MM.1S (cell line): ENCODE measurements around the gene SF3B5.

ENCODE experiments used
- DNase-seq: peaks from one replicate; pipeline ENCODE4 v3.0.0-alpha.2; 2015
- H2AFZ ChIP-seq: fragments of 300-600 bp; sonication (generic); 2 replicates; pipeline ENCODE4 v1.6.0; 2016; ENCODE audit warnings: antibody characterized with exemption, low read length
- H3F3A ChIP-seq: fragments of 300-600 bp; sonication (generic); 2 replicates; pipeline ENCODE4 v1.6.1; 2016; ENCODE audit warnings: mild to moderate bottlenecking, antibody characterized with exemption, low read length, moderate library complexity, mixed read lengths; ENCODE audit not compliant: insufficient read depth
- H3K27ac ChIP-seq: fragments of 300-600 bp; sonication (generic); 2 replicates; pipeline ENCODE4 v1.5.1; 2016; ENCODE audit warnings: mild to moderate bottlenecking, low read length
- H3K27me3 ChIP-seq: fragments of 300-600 bp; sonication (generic); replicated peaks from 2 replicates; pipeline ENCODE4 v1.6.0; 2016; ENCODE audit warnings: low read length; ENCODE audit not compliant: insufficient read depth
- H3K36me3 ChIP-seq: fragments of 300-600 bp; sonication (generic); replicated peaks from 2 replicates; pipeline ENCODE4 v1.6.1; 2016; ENCODE audit warnings: mild to moderate bottlenecking, low read length, mixed read lengths; ENCODE audit not compliant: insufficient read depth
- H3K4me1 ChIP-seq: fragments of 300-600 bp; sonication (generic); 2 replicates; pipeline ENCODE4 v1.6.1; 2016; ENCODE audit warnings: low read length, mixed read lengths
- H3K4me2 ChIP-seq: fragments of 300-600 bp; sonication (generic); 2 replicates; pipeline ENCODE4 v1.6.0; 2016; ENCODE audit warnings: low read depth, low read length
- H3K4me3 ChIP-seq: fragments of 300-600 bp; sonication (generic); 2 replicates; pipeline ENCODE4 v1.5.1; 2016; ENCODE audit warnings: low read length, mixed read lengths
- H3K79me2 ChIP-seq: fragments of 300-600 bp; sonication (generic); 2 replicates; pipeline ENCODE4 v1.6.1; 2016; ENCODE audit warnings: mixed run types, low read length, mixed read lengths
- H3K9ac ChIP-seq: fragments of 300-600 bp; sonication (generic); 2 replicates; pipeline ENCODE4 v1.6.1; 2016; ENCODE audit warnings: low read length, mixed read lengths
- H3K9me2 ChIP-seq: fragments of 300-600 bp; sonication (generic); replicated peaks from 2 replicates; pipeline ENCODE4 v1.6.1; 2016; ENCODE audit warnings: mild to moderate bottlenecking, low read length, mixed read lengths; ENCODE audit not compliant: insufficient read depth
- H3K9me3 ChIP-seq: fragments of 300-600 bp; sonication (generic); replicated peaks from 2 replicates; pipeline ENCODE4 v1.6.1; 2016; ENCODE audit warnings: mild to moderate bottlenecking, low read length, mixed read lengths; ENCODE audit not compliant: insufficient read depth
- H4K20me1 ChIP-seq: fragments of 300-600 bp; sonication (generic); 2 replicates; pipeline ENCODE4 v1.6.1; 2016; ENCODE audit warnings: mild to moderate bottlenecking, low read length, moderate library complexity, mixed read lengths; ENCODE audit not compliant: insufficient read depth
- EZH2 ChIP-seq: fragments of 300-600 bp; sonication (generic); optimal IDR thresholded peaks from 2 replicates; pipeline ENCODE3; 2017; ENCODE audit warnings: low read depth, mild to moderate bottlenecking, antibody characterized with exemption, low read length, mixed read lengths
- EZH2phosphoT487 ChIP-seq: fragments of 300-600 bp; sonication (generic); IDR thresholded peaks from 2 replicates; pipeline ENCODE4 v1.6.1; 2018; ENCODE audit warnings: antibody characterized with exemption, low read length
- TF ChIP-seq, protein P1 (sequence below): fragments of 300-600 bp; sonication (generic); IDR thresholded peaks from 2 replicates; pipeline ENCODE4 v1.5.1; 2016; ENCODE audit warnings: antibody characterized with exemption, low read length, mixed read lengths

SF3B5 gene

DNA sequence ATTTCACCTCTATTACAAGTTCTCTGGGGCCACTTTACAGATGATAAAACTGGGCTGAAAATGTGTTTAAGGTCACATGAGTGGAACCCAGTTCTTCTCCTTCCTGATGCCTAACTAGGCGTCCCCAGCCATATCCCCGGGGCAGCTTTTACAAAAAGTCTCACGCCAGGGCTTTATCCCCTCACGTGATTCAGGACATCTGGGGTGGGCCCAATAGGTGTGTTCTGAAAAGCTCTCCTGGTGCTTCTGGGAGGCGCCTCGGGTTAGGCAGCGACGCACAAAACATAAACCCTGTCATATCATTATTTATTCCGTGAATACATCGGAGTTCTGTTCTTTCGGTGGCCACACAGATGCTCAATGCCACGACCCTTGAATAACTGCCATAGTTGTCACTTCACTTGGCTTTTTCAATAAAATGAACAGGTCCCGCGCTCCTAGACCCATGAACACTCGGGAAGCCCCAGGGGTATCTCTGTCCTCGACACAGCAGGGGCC lies 32.1 kb downstream of the SF3B5 start:
- Histone ChIP-seq H3K4me3 (peak overlapping the region; percentile 67), H3K27ac (no peak overlapping the region), H3K9ac (peak overlapping the region; percentile 59), H3K36me3 (no peaks in the 10 kb centered on the region), H3F3A (0 out of 2 replicates have a peak, but pooled peaks cover 5% of the 10 kb centered on the region), H3K79me2 (no peaks in the 10 kb centered on the region), H2AFZ (peak overlapping the region; percentile 81), H3K9me2 (no peaks in the 10 kb centered on the region), H3K4me2 (peak overlapping the region; percentile 79), H3K9me3 (no peaks in the 10 kb centered on the region), H3K27me3 (no peaks in the 10 kb centered on the region), H4K20me1 (no peaks in the 10 kb centered on the region), H3K4me1 (peaks cover 7% of the 10 kb centered on the region; the same call in 1 of the 2 replicates)
- TF ChIP-seq EZH2phosphoT487 (no peak), EZH2 (no peak)
- TF ChIP-seq, protein P1, sequence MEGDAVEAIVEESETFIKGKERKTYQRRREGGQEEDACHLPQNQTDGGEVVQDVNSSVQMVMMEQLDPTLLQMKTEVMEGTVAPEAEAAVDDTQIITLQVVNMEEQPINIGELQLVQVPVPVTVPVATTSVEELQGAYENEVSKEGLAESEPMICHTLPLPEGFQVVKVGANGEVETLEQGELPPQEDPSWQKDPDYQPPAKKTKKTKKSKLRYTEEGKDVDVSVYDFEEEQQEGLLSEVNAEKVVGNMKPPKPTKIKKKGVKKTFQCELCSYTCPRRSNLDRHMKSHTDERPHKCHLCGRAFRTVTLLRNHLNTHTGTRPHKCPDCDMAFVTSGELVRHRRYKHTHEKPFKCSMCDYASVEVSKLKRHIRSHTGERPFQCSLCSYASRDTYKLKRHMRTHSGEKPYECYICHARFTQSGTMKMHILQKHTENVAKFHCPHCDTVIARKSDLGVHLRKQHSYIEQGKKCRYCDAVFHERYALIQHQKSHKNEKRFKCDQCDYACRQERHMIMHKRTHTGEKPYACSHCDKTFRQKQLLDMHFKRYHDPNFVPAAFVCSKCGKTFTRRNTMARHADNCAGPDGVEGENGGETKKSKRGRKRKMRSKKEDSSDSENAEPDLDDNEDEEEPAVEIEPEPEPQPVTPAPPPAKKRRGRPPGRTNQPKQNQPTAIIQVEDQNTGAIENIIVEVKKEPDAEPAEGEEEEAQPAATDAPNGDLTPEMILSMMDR, result no peak
- DNase-seq, result no peak

DNA sequence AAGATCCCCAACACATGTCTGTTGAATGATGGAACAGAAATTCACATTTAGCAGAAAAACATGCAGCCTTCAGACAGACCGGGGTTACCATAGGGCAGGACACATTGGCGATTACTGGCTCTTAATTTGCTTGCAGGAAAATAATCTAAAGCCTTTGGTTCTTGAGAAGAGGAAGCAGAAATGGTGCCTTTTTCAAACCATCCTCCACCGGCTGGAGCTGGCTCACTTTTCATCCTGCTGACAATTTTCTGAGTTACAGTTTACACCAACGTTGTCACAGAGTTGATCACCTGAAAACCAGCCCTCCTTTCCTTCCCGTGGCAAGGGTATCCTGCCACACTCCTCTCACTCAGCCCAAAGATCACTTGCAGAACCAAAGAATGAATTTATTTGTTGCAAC lies 32.6 kb downstream of the SF3B5 start:
- no peak overlapping the region for H3K4me3 ChIP-seq
- H3K79me2 ChIP-seq, result no peaks in the 10 kb centered on the region
- H4K20me1 ChIP-seq, result no peaks in the 10 kb centered on the region
- H2AFZ ChIP-seq, result peak overlapping the region; percentile 81
- H3K9ac ChIP-seq, result no peak overlapping the region
- no peaks in the 10 kb centered on the region for H3K36me3 ChIP-seq
- no peaks in the 10 kb centered on the region for H3K9me2 ChIP-seq
- H3K9me3 ChIP-seq, result no peaks in the 10 kb centered on the region
- H3K27ac ChIP-seq, result no peak overlapping the region
- no peaks in the 10 kb centered on the region for H3K27me3 ChIP-seq
- peaks cover 7% of the 10 kb centered on the region; the same call in 1 of the 2 replicates for H3K4me1 ChIP-seq
- TF ChIP-seq EZH2phosphoT487 (no peak), EZH2 (no peak)
- TF ChIP-seq, protein P1, result no peak
- H3F3A ChIP-seq, result 0 out of 2 replicates have a peak, but pooled peaks cover 5% of the 10 kb centered on the region
- 0 out of 2 replicates have a peak overlapping the region, but pooled peaks have one; percentile 79 for H3K4me2 ChIP-seq
- no peak for DNase-seq

DNA sequence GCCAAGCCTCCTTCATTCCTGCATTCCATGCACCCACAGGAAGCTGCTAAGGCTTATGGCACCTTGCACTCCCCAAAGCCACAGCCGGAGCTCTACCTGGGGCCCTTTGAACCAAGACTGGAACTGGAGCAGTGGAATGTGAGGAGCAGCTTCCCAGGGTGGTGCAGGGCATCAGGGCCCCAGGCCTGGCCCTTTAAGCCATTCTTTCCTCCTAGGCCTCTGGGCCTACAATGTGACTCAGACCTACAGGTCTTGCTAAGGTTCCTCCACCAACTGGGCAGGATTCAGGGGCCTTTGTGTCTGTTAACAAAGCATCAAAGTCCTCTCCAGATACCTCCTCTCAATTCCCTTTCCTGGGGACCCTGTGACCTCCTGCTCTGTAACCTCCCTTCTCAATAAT lies 36.2 kb downstream of the SF3B5 start:
- Histone ChIP-seq H3K9me2 (no peaks in the 10 kb centered on the region), H3F3A (no peaks in the 10 kb centered on the region), H3K4me1 (peaks cover 7% of the 10 kb centered on the region; the same call in 1 of the 2 replicates), H3K27ac (no peak overlapping the region), H3K9me3 (no peaks in the 10 kb centered on the region), H4K20me1 (no peaks in the 10 kb centered on the region), H3K36me3 (no peaks in the 10 kb centered on the region), H3K4me2 (no peak overlapping the region), H3K27me3 (no peaks in the 10 kb centered on the region), H2AFZ (no peak overlapping the region), H3K79me2 (no peaks in the 10 kb centered on the region), H3K4me3 (no peak overlapping the region), H3K9ac (no peak overlapping the region)
- TF ChIP-seq EZH2phosphoT487 (no peak), EZH2 (no peak)
- TF ChIP-seq, protein P1, result no peak
- DNase-seq, result no peak
